ENCODE measurements around the gene CA12.

DNA sequence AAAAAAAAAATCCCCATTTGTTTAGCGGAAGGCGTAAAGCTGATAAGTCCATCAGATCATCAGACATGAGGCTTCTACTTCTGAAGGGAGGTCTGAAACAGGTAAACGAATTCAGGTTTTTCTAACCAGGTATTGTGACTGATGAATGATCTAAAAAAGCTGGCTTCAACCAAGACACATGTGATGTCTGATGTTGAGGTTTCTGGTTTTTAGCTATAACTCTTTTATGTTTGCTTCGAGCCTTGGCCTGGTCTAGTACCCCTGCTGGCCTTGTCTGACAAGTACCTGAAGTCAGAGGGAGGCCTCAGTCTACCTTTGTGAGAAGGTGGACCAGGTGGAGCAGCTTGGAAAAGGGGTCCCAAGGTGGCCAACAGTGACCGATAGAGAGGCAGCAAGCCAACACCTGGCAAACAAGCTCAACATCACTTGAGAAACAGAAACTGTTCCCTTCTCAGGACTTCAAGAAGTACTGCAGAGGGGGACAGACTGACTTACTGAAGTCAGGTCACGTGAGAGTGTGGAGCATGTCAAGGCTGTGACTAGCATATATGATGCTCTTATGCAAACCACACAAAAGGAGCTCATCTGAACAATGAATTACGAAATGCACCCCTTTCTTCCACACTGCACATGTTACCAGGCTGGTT is 33.0 kb upstream of the CA12 start:
- TF ChIP-seq EZH2phosphoT487 (IDR thresholded peaks at IDR 0.05; ENCODE audit: borderline replicate concordance), result no peak
- TF ChIP-seq, protein P1, sequence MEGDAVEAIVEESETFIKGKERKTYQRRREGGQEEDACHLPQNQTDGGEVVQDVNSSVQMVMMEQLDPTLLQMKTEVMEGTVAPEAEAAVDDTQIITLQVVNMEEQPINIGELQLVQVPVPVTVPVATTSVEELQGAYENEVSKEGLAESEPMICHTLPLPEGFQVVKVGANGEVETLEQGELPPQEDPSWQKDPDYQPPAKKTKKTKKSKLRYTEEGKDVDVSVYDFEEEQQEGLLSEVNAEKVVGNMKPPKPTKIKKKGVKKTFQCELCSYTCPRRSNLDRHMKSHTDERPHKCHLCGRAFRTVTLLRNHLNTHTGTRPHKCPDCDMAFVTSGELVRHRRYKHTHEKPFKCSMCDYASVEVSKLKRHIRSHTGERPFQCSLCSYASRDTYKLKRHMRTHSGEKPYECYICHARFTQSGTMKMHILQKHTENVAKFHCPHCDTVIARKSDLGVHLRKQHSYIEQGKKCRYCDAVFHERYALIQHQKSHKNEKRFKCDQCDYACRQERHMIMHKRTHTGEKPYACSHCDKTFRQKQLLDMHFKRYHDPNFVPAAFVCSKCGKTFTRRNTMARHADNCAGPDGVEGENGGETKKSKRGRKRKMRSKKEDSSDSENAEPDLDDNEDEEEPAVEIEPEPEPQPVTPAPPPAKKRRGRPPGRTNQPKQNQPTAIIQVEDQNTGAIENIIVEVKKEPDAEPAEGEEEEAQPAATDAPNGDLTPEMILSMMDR (conservative IDR thresholded peaks at IDR 0.05; ENCODE audit: low read length), result no peak
